Esophagus squamous epithelium (tissue), 4 donors: ENCODE results near the gene SRSF3.

Experiments
- POLR2A ChIP-seq, 4 donors: fragments of 450-650 bp; IDR thresholded peaks; one replicate each; pipeline ENCODE4 v1.6.1; 2017; ENCODE audit warnings: antibody characterized with exemption in 4 of 4, mild to moderate bottlenecking in 4 of 4, moderate library complexity in 3 of 4
- TF ChIP-seq, protein P1 (sequence below), 6 experiments: fragments of 450-650 bp in 4 of 6; fragments of 200-600 bp in 2 of 6; sonication (generic) in 2 of 6; IDR thresholded peaks; one replicate each; pipeline ENCODE4 v1.5.1; 2016 to 2019; ENCODE audit warnings: antibody characterized with exemption in 6 of 6, mild to moderate bottlenecking in 4 of 6, moderate library complexity in 4 of 6

GRCh38 chr6:36598326-36598725, 4.2 kb downstream of the SRSF3 start:
- TF ChIP-seq, protein P1, sequence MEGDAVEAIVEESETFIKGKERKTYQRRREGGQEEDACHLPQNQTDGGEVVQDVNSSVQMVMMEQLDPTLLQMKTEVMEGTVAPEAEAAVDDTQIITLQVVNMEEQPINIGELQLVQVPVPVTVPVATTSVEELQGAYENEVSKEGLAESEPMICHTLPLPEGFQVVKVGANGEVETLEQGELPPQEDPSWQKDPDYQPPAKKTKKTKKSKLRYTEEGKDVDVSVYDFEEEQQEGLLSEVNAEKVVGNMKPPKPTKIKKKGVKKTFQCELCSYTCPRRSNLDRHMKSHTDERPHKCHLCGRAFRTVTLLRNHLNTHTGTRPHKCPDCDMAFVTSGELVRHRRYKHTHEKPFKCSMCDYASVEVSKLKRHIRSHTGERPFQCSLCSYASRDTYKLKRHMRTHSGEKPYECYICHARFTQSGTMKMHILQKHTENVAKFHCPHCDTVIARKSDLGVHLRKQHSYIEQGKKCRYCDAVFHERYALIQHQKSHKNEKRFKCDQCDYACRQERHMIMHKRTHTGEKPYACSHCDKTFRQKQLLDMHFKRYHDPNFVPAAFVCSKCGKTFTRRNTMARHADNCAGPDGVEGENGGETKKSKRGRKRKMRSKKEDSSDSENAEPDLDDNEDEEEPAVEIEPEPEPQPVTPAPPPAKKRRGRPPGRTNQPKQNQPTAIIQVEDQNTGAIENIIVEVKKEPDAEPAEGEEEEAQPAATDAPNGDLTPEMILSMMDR (IDR thresholded peaks at IDR 0.05), result no peak
- TF ChIP-seq POLR2A (IDR thresholded peaks at IDR 0.05), result no peak
